Kasumi-1 (cell line): ENCODE measurements around the gene TMCC1.
A peak's percentile ranks its signal among the peaks of the same experiment; 100 is the strongest.
"Not testable (repeated sequence)": the region's sequence is repeated elsewhere in the genome, so short reads cannot be mapped to it uniquely, and the experiment has no call there.

Experiments used
- DNase-seq, 2 experiments: peaks; one replicate each; lab custom pipeline; 2025; lab: John Stamatoyannopoulos, UW

TMCC1 gene

GRCh38 chr3:129893581-129894070 lies at the start of gene TMCC1:
Gene TMCC1 (minus strand): TSS chr3:129893711.
- DNase-seq, result peak; percentile 71 to 79

GRCh38 chr3:129943020-129943419 lies 49.5 kb upstream of the TMCC1 start:
- DNase-seq, result no peak

- peak; percentile 75 to 78 for DNase-seq
Observed at GRCh38 chr3:129942296-129942695, 48.8 kb upstream of the TMCC1 start.

- DNase-seq, result no peak
Observed at GRCh38 chr3:129940086-129940485, 46.6 kb upstream of the TMCC1 start.

GRCh38 chr3:129938140-129938930 lies 44.8 kb upstream of the TMCC1 start:
- DNase-seq, result no peak

- no peak for DNase-seq
Observed at GRCh38 chr3:129937717-129938116, 44.2 kb upstream of the TMCC1 start.

GRCh38 chr3:129936757-129937156 lies 43.2 kb upstream of the TMCC1 start:
- DNase-seq, result peak; percentile 74 to 78

GRCh38 chr3:129934234-129935123 lies 41.0 kb upstream of the TMCC1 start:
- DNase-seq, result peak; percentile 48 to 72

GRCh38 chr3:129933471-129933870 lies 40.0 kb upstream of the TMCC1 start:
- DNase-seq, result no peak

- no peak for DNase-seq
Observed at GRCh38 chr3:129929383-129929782, 35.9 kb upstream of the TMCC1 start.

- DNase-seq, result no peak
Observed at GRCh38 chr3:129927072-129927471, 33.6 kb upstream of the TMCC1 start.

- DNase-seq, result no peak
Observed at GRCh38 chr3:129919806-129920205, 26.3 kb upstream of the TMCC1 start.

- no peak for DNase-seq
Observed at GRCh38 chr3:129919357-129919756, 25.8 kb upstream of the TMCC1 start.

GRCh38 chr3:129918461-129918860 lies 24.9 kb upstream of the TMCC1 start:
- no peak for DNase-seq

GRCh38 chr3:129917423-129918007 lies 24.0 kb upstream of the TMCC1 start:
- DNase-seq, result no peak

- no peak for DNase-seq
Observed at GRCh38 chr3:129913618-129914017, 20.1 kb upstream of the TMCC1 start.

GRCh38 chr3:129911261-129911861 lies 17.9 kb upstream of the TMCC1 start:
- peak; percentile 96 to 97 for DNase-seq

- DNase-seq, result not testable (repeated sequence)
Observed at GRCh38 chr3:129909235-129909634, 15.7 kb upstream of the TMCC1 start.

GRCh38 chr3:129908417-129908816 lies 14.9 kb upstream of the TMCC1 start:
- no peak for DNase-seq

GRCh38 chr3:129901272-129901671 lies 7.8 kb upstream of the TMCC1 start:
- DNase-seq, result not testable (repeated sequence)

GRCh38 chr3:129897026-129897425 lies 3.5 kb upstream of the TMCC1 start:
- no peak for DNase-seq
